ENCODE results near the gene EFL1. TPM values are rescaled to one million over a fixed set of nuclear protein-coding genes. Genes with fewer than 3 reads are reported as not detected.

EFL1 gene
- total and polyA plus RNA-seq, 11 donors, result 3.5 to 19.2 (median 15.6) TPM

GRCh38 chr15:82143390-82144385 lies 118.8 kb downstream of the EFL1 start:
- DNase-seq (no peak), ATAC-seq (peak in 3 of 4 donors; percentile 34 to 68 (median 59))
- 71 to 81% (median 78%) methylated on average over 9 of the region's 9 CpGs for WGBS, 4 donors
- Histone ChIP-seq H3K4me1 (peaks cover 0 to 11% (median 2%) of the 10 kb centered on the region in 12 donors), H3K27me3 (no peaks in the 10 kb centered on the region), H3K36me3 (peaks cover 0 to 9% (median 0%) of the 10 kb centered on the region in 9 donors), H3K4me3 (no peak overlapping the region), H3K27ac (no peak overlapping the region), H3K9me3 (no peaks in the 10 kb centered on the region)
- TF ChIP-seq CTCF (IDR thresholded peaks at IDR 0.05) (no peak), POLR2A (IDR thresholded peaks at IDR 0.05) (no peak)
- intact Hi-C loops (cut with DNase I), result loop anchor here in 3 of 10 donors (5.0 kb wide), 3 partner anchors 54 to 661 kb away; partner anchors contain the start of gene MEX3B (in 1 of the 3)

GRCh38 chr15:82140886-82141285 lies 121.6 kb downstream of the EFL1 start:
- Histone ChIP-seq H3K9me3 (no peaks in the 10 kb centered on the region), H3K27ac (no peak overlapping the region), H3K27me3 (no peaks in the 10 kb centered on the region), H3K4me1 (peaks cover 0 to 7% (median 0%) of the 10 kb centered on the region in 12 donors), H3K36me3 (peaks cover 0 to 36% (median 14%) of the 10 kb centered on the region in 9 donors), H3K4me3 (no peak overlapping the region)
- TF ChIP-seq CTCF (IDR thresholded peaks at IDR 0.05) (no peak), POLR2A (IDR thresholded peaks at IDR 0.05) (no peak)
- intact Hi-C loops (cut with DNase I), result loop anchor here in 4 of 10 donors (2.0 to 5.0 kb wide), 4 partner anchors 56 to 660 kb away; partner anchors contain the start of gene MEX3B (in 1 of the 4)
- DNase-seq, result no peak
- WGBS, 4 donors, result 56 to 64% (median 64%) methylated on average over 2 of the region's 2 CpGs
- no peak for ATAC-seq

GRCh38 chr15:82139823-82140268 lies 122.7 kb downstream of the EFL1 start:
- H3K4me3 ChIP-seq, result no peak overlapping the region
- intact Hi-C loops (cut with DNase I), result loop anchor here in 8 of 10 donors (2.0 to 10.0 kb wide), 5 partner anchors 57 to 659 kb away; partner anchors contain the start of gene MEX3B (in 2 of the 8)
- peaks cover 0 to 46% (median 14%) of the 10 kb centered on the region in 9 donors for H3K36me3 ChIP-seq
- peaks cover 0 to 11% (median 0%) of the 10 kb centered on the region in 12 donors for H3K4me1 ChIP-seq
- no peaks in the 10 kb centered on the region for H3K27me3 ChIP-seq
- no peaks in the 10 kb centered on the region for H3K9me3 ChIP-seq
- ATAC-seq, result no peak
- DNase-seq, result no peak
- H3K27ac ChIP-seq, result no peak overlapping the region
- WGBS, 4 donors, result 19 to 30% (median 27%) methylated on average over 5 of the region's 5 CpGs
- TF ChIP-seq POLR2A (IDR thresholded peaks at IDR 0.05) (no peak), CTCF (IDR thresholded peaks at IDR 0.05) (peak; percentile 54 to 79 (median 70))

- Histone ChIP-seq H3K4me3 (no peak overlapping the region), H3K4me1 (peaks cover 0 to 11% (median 0%) of the 10 kb centered on the region in 12 donors), H3K27me3 (no peaks in the 10 kb centered on the region), H3K27ac (no peak overlapping the region), H3K9me3 (no peaks in the 10 kb centered on the region), H3K36me3 (peaks cover 0 to 53% (median 14%) of the 10 kb centered on the region in 9 donors)
- DNase-seq (no peak), ATAC-seq (no peak)
- intact Hi-C loops (cut with DNase I), result loop anchor here in 5 of 10 donors (2.0 to 10.0 kb wide), 4 partner anchors 91 to 658 kb away; partner anchors contain the start of gene MEX3B (in 1 of the 5)
- TF ChIP-seq CTCF (IDR thresholded peaks at IDR 0.05) (no peak), POLR2A (IDR thresholded peaks at IDR 0.05) (no peak)
Observed at GRCh38 chr15:82138306-82138705, 124.2 kb downstream of the EFL1 start.

Data from heart left ventricle (tissue), 16 donors.